Thoracic aorta (tissue), 2 donors: ENCODE measurements around the gene GTF2IRD1. TPM values are rescaled to one million over a fixed set of nuclear protein-coding genes. Genes with fewer than 3 reads are reported as not detected.

Experiments used
- ATAC-seq: fragments of 150-250 bp; one replicate; pipeline ENCODE4 v1.8.0; 2017; ENCODE audit warnings: low read depth; ENCODE audit not compliant: insufficient number of reproducible peaks, low FRiP score
- DNase-seq: peaks from one replicate; pipeline ENCODE4 v3.0.0-alpha.2; 2020; ENCODE audit warnings: low spot score
- H3K27ac ChIP-seq, 2 donors: fragments of 200-600 bp; sonication (generic); 1 replicate in 1 of 2; 2 replicates in 1 of 2; pipeline ENCODE4 v1.5.1; 2016; ENCODE audit warnings: mild to moderate bottlenecking in 2 of 2, moderate library complexity in 2 of 2
- H3K27me3 ChIP-seq: fragments of 200-600 bp; sonication (generic); replicated peaks from 2 replicates; pipeline ENCODE4 v1.6.0; 2016; ENCODE audit warnings: mild to moderate bottlenecking; ENCODE audit not compliant: insufficient read depth
- H3K36me3 ChIP-seq: fragments of 200-600 bp; sonication (generic); one replicate; pipeline ENCODE4 v1.5.1; 2016
- H3K4me1 ChIP-seq, 2 donors: fragments of 200-600 bp; sonication (generic); 1 replicate in 1 of 2; 2 replicates in 1 of 2; pipeline versions ENCODE4 v1.5.1 to v1.6.0; 2016; ENCODE audit warnings: low read depth in 2 of 2, mild to moderate bottlenecking in 1 of 2; ENCODE audit not compliant: control insufficient read depth in 1 of 2
- H3K4me3 ChIP-seq: fragments of 200-600 bp; sonication (generic); 2 replicates; pipeline ENCODE4 v1.5.1; 2016; ENCODE audit warnings: mild to moderate bottlenecking
- H3K9me3 ChIP-seq: fragments of 200-600 bp; sonication (generic); 2 replicates; pipeline ENCODE4 v1.5.1; 2016
- total RNA-seq, 2 donors: library from RNA; depleted of rRNA; stranded (reverse); fragments of >200 nt; gene quantifications; one replicate each; pipeline versions ENCODE4 v1.1.0 to v1.2.3, GENCODE V29; 2016
- TF ChIP-seq, protein P1 (sequence below): fragments of 200-600 bp; sonication (generic); IDR thresholded peaks from one replicate; pipeline ENCODE4 v1.5.1; 2019; ENCODE audit warnings: antibody characterized with exemption

The GTF2IRD1 gene
- total RNA-seq, 2 donors from 2014 or later = 7.0 to 14.4 TPM

DNA sequence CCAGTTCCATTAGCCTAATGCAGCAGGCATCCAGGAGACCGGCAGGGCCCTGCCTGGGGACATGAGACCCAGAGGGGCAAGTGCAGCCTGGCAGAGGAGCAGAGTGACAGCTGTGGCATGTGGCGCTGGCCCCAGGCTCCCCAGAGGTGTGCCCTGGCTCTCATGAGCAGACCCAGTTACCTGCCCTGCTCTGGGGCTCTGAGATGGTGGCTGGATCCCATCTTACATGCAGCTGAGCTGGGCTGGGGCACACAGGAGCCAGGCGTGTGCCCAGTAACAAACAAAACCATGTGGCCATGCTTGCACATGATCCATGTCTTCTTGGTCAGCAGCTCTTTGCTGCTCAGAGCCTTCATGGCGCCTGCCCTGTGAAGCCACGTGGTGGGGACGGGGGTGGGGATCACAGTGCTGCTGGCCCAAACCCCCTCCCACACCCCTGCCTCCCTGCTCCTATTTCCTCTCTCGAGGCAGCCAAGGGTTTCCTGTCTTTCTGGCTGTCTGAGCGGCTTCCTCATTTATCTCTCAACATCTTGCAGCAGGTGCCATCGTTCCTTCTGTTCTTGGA lies 163.6 kb downstream of the GTF2IRD1 start:
- Histone ChIP-seq H3K36me3 (no peaks in the 10 kb centered on the region), H3K4me3 (no peak overlapping the region), H3K27ac (no peak overlapping the region), H3K27me3 (no peaks in the 10 kb centered on the region), H3K4me1 (peaks cover 0 to 6% of the 10 kb centered on the region in 2 donors), H3K9me3 (no peaks in the 10 kb centered on the region)
- no peak for ATAC-seq
- DNase-seq = no peak
- TF ChIP-seq, protein P1, sequence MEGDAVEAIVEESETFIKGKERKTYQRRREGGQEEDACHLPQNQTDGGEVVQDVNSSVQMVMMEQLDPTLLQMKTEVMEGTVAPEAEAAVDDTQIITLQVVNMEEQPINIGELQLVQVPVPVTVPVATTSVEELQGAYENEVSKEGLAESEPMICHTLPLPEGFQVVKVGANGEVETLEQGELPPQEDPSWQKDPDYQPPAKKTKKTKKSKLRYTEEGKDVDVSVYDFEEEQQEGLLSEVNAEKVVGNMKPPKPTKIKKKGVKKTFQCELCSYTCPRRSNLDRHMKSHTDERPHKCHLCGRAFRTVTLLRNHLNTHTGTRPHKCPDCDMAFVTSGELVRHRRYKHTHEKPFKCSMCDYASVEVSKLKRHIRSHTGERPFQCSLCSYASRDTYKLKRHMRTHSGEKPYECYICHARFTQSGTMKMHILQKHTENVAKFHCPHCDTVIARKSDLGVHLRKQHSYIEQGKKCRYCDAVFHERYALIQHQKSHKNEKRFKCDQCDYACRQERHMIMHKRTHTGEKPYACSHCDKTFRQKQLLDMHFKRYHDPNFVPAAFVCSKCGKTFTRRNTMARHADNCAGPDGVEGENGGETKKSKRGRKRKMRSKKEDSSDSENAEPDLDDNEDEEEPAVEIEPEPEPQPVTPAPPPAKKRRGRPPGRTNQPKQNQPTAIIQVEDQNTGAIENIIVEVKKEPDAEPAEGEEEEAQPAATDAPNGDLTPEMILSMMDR = no peak

DNA sequence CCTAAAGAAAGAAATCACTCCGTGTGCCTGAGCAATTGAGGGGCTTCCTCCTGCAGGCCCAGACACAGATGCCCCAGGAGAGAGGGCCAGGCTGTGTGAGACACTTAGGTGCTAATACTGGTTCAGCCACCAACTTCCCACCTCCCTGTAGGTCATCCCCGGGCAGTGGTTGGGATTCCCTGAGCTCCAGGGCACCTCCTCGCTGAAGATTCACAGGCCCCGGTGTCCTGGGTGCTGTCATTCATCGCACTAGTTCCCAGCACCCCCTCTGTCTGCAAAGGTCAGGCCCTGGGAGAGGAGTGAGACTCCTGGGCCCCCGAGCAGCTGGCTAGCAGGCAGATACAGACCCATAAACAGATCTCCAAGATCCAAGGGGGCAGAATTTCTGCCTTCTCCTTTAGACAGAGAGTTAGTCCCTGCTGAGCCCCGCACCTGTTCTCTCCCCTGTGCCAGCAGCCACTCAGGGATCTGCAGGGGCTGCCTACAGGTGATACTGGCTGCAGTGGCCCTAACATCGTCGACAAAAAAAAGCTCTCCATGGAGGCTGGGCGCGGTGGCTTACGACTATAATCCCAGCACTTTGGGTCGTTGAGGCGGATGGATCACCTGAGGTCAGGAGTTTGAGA lies 165.6 kb downstream of the GTF2IRD1 start:
- H3K27me3 ChIP-seq = no peaks in the 10 kb centered on the region
- no peak for ATAC-seq
- H3K9me3 ChIP-seq = no peaks in the 10 kb centered on the region
- TF ChIP-seq, protein P1 = no peak
- no peaks in the 10 kb centered on the region for H3K4me1 ChIP-seq
- H3K4me3 ChIP-seq = no peak overlapping the region
- H3K36me3 ChIP-seq = no peaks in the 10 kb centered on the region
- no peak overlapping the region for H3K27ac ChIP-seq
- no peak for DNase-seq

DNA sequence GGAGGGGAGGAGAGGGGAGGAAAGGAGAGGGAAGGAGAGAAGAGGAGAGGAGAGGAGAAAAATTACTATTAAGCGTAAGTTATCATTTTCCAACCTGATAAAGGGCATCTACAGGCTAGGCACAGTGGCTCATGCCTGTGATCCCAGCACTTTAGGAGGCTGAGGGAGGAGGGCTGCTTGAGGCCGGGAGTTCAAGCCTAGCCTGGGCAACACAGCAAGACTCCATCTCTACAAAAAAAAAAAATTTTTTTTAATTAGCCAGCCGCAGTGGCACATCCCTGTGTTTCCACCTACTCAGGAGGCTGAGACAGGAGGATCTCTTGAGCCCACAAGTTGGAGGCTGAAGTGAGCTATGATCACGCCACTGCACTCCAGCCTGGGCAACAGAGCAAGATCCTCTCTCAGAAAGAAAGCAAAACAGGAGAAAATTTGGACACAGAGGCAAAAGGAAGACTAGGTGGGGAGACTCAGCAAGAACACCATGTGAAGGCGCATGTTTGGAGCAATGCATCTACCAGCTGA lies 168.6 kb downstream of the GTF2IRD1 start:
- Histone ChIP-seq H3K27me3 (no peaks in the 10 kb centered on the region), H3K9me3 (no peaks in the 10 kb centered on the region), H3K4me3 (no peak overlapping the region), H3K36me3 (no peaks in the 10 kb centered on the region), H3K4me1 (peaks cover 0 to 6% of the 10 kb centered on the region in 2 donors), H3K27ac (no peak overlapping the region)
- DNase-seq (no peak), ATAC-seq (no peak)
- TF ChIP-seq, protein P1 = no peak

DNA sequence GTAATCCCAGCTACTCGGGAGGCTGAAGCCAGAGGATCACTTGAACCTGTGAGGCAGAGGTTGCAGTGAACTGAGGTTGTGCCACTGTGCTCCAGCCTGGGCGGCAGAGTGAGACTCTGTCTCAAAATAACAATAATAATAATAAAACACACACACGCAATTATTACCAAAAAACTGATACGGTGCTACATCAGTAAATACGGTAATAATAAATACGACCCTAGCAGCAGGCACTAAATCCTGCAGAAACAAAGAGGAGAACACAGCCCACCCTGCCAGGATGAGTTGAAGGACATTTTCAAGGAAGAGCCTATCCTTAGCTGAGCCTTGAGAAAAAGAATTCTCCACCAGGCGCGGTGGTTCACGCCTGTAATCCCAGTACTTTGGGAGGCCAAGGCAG lies 169.4 kb downstream of the GTF2IRD1 start:
- Histone ChIP-seq H3K4me1 (peaks cover 3 to 8% of the 10 kb centered on the region in 2 donors), H3K9me3 (no peaks in the 10 kb centered on the region), H3K27me3 (no peaks in the 10 kb centered on the region), H3K27ac (no peak overlapping the region), H3K36me3 (no peaks in the 10 kb centered on the region), H3K4me3 (no peak overlapping the region)
- ATAC-seq (no peak), DNase-seq (no peak)
- TF ChIP-seq, protein P1 = no peak

DNA sequence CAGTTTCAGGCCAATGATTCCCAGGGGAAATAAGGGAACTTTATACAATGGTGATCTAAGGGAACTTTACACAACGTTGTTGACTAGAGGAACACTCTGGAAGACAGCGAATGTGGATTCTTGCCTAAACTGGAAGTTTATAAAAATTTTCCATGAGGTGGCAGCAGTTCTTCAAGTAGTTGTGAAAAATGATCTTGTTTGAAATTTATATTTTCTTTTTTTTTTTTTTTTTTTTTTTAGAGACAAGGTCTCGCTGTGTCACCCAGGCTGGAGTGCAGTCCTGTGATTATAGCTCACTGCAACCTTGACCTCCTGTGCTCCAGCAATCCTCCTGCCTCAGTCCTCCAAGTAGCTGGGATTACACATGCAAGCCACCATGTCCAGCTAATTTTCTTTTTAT lies 171.7 kb downstream of the GTF2IRD1 start:
- DNase-seq (no peak), ATAC-seq (peak; percentile 35)
- no peaks in the 10 kb centered on the region for H3K36me3 ChIP-seq
- no peak overlapping the region for H3K27ac ChIP-seq
- no peak overlapping the region for H3K4me3 ChIP-seq
- TF ChIP-seq, protein P1 = no peak
- no peaks in the 10 kb centered on the region for H3K9me3 ChIP-seq
- no peaks in the 10 kb centered on the region for H3K27me3 ChIP-seq
- H3K4me1 ChIP-seq = peaks cover 6 to 11% of the 10 kb centered on the region in 2 donors
